ENCODE data around the gene NFXL1. TPM values are rescaled to one million over a fixed set of nuclear protein-coding genes. Genes with fewer than 3 reads are reported as not detected.

NFXL1 gene
- total RNA-seq, 1 experiment from 2014 or later: 22.5 TPM

DNA sequence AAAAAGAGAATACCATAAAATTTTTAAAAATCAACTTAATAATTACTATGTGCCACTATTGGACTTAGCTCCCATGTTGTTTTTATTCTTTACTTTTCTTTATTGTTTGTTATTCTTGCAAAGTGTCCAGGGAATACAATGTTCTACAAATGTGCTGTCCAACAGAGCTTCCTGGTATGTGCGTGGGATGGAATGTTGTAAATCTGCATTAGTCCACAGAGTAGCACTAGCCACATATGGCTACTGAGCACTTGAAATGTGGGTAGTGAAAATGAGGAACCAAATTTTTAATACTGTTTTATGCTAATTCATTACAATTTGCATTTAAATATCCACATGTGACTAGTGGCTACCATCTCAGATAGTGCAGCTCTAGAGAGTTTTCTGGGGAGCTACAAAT is 62.2 kb downstream of the NFXL1 start:
- DNase-seq: no peak
- TF ChIP-seq, protein P1, sequence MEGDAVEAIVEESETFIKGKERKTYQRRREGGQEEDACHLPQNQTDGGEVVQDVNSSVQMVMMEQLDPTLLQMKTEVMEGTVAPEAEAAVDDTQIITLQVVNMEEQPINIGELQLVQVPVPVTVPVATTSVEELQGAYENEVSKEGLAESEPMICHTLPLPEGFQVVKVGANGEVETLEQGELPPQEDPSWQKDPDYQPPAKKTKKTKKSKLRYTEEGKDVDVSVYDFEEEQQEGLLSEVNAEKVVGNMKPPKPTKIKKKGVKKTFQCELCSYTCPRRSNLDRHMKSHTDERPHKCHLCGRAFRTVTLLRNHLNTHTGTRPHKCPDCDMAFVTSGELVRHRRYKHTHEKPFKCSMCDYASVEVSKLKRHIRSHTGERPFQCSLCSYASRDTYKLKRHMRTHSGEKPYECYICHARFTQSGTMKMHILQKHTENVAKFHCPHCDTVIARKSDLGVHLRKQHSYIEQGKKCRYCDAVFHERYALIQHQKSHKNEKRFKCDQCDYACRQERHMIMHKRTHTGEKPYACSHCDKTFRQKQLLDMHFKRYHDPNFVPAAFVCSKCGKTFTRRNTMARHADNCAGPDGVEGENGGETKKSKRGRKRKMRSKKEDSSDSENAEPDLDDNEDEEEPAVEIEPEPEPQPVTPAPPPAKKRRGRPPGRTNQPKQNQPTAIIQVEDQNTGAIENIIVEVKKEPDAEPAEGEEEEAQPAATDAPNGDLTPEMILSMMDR (IDR thresholded peaks at IDR 0.05; ENCODE audit: insufficient read depth in 1 of 2, low read depth in 1 of 2, low read length in 1 of 2, severe bottlenecking in 1 of 2, unreplicated experiment in 1 of 2): no peak
- Histone ChIP-seq H3K4me1 (no peaks in the 10 kb centered on the region), H3K27me3 (replicated peaks; ENCODE audit: control insufficient read depth, insufficient read depth, low read length) (no peaks in the 10 kb centered on the region), H3K4me3 (ENCODE audit: low read depth, low read length) (no peak overlapping the region), H3K36me3 (ENCODE audit: control insufficient read depth, insufficient read depth, low read length) (no peaks in the 10 kb centered on the region), H3K9me3 (no peaks in the 10 kb centered on the region)
- CTCF ChIA-PET: no interaction called here
- Mint-ChIP-seq H3K4me1 (ENCODE audit: low read depth, unreplicated experiment) (no peaks in the 10 kb centered on the region), H3K27me3 (ENCODE audit: insufficient read depth, unreplicated experiment) (no peaks in the 10 kb centered on the region), H3K4me3 (ENCODE audit: unreplicated experiment) (no peak overlapping the region), H3K27ac (ENCODE audit: unreplicated experiment) (no peak overlapping the region), H3K9me3 (ENCODE audit: unreplicated experiment) (no peaks in the 10 kb centered on the region), H3K36me3 (ENCODE audit: insufficient read depth, unreplicated experiment) (peaks cover 42% of the 10 kb centered on the region)
- POLR2A ChIA-PET: no interaction called here
- intact Hi-C loops (cut with micrococcal nuclease; ENCODE audit: unreplicated experiment): no loop called here
- no TSS peak for BruUV-seq (replicated peaks)

DNA sequence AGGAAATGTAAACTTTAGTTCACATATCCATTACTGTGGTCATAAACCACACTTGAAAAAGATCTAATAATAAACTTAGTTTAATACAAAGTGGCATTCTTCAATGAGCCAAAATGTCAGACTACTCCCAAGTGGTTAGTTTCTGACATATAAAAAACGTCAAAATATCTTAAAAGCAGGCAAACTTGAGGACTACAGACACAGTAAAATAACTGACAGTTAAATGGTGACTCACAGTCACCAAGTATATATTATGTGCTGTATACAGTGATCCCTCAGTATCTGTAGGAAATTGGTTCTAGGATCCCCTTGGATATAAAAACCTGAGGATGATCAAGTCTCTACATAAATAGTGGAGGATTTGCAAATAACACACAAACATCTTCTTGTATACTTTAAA is 64.9 kb downstream of the NFXL1 start:
- CTCF ChIA-PET: no interaction called here
- Histone ChIP-seq H3K27me3 (replicated peaks; ENCODE audit: control insufficient read depth, insufficient read depth, low read length) (no peaks in the 10 kb centered on the region), H3K36me3 (ENCODE audit: control insufficient read depth, insufficient read depth, low read length) (no peaks in the 10 kb centered on the region), H3K9me3 (no peaks in the 10 kb centered on the region), H3K4me1 (no peaks in the 10 kb centered on the region), H3K4me3 (ENCODE audit: low read depth, low read length) (no peak overlapping the region)
- H3K27ac Mint-ChIP-seq (ENCODE audit: unreplicated experiment): no peak overlapping the region
- POLR2A ChIA-PET: no interaction called here
- no peaks in the 10 kb centered on the region for H3K27me3 Mint-ChIP-seq (ENCODE audit: insufficient read depth, unreplicated experiment)
- H3K4me3 Mint-ChIP-seq (ENCODE audit: unreplicated experiment): no peak overlapping the region
- no peaks in the 10 kb centered on the region for H3K9me3 Mint-ChIP-seq (ENCODE audit: unreplicated experiment)
- no peaks in the 10 kb centered on the region for H3K4me1 Mint-ChIP-seq (ENCODE audit: low read depth, unreplicated experiment)
- intact Hi-C loops (cut with micrococcal nuclease; ENCODE audit: unreplicated experiment): no loop called here
- BruUV-seq (replicated peaks): no TSS peak
- DNase-seq: no peak
- peaks cover 41% of the 10 kb centered on the region for H3K36me3 Mint-ChIP-seq (ENCODE audit: insufficient read depth, unreplicated experiment)
- TF ChIP-seq, protein P1 (IDR thresholded peaks at IDR 0.05; ENCODE audit: insufficient read depth in 1 of 2, low read depth in 1 of 2, low read length in 1 of 2, severe bottlenecking in 1 of 2, unreplicated experiment in 1 of 2): no peak

DNA sequence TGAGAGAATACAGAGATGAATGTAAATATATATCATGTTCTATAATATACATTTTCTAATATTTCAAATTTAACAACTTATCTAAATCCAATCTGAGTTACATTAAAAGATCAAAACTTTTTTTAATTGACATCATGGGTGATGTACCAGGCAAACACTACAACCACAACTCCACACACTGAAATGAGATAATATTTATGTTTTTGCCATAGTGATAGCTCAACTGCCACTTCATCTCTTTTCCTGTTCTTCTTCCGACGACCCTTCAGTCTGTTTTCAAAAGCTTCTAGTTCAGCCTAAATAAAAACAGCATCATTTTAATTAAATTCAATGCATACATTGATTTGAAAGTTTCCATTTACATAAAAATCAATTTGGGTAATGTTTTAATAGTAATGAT is 66.3 kb downstream of the NFXL1 start:
- intact Hi-C loops (cut with micrococcal nuclease; ENCODE audit: unreplicated experiment): no loop called here
- ChIA-PET CTCF (interaction anchor here (1.1 kb wide), 1 partner anchor 11 kb away, joined by 3 read pairs; no protein-coding TSS in a partner anchor), POLR2A (no interaction called here)
- Histone ChIP-seq H3K27me3 (replicated peaks; ENCODE audit: control insufficient read depth, insufficient read depth, low read length) (no peaks in the 10 kb centered on the region), H3K4me1 (no peaks in the 10 kb centered on the region), H3K36me3 (ENCODE audit: control insufficient read depth, insufficient read depth, low read length) (no peaks in the 10 kb centered on the region), H3K4me3 (ENCODE audit: low read depth, low read length) (no peak overlapping the region), H3K9me3 (no peaks in the 10 kb centered on the region)
- no TSS peak for BruUV-seq (replicated peaks)
- Mint-ChIP-seq H3K27ac (ENCODE audit: unreplicated experiment) (no peak overlapping the region), H3K36me3 (ENCODE audit: insufficient read depth, unreplicated experiment) (peaks cover 44% of the 10 kb centered on the region), H3K4me3 (ENCODE audit: unreplicated experiment) (no peak overlapping the region), H3K9me3 (ENCODE audit: unreplicated experiment) (no peaks in the 10 kb centered on the region), H3K4me1 (ENCODE audit: low read depth, unreplicated experiment) (no peaks in the 10 kb centered on the region), H3K27me3 (ENCODE audit: insufficient read depth, unreplicated experiment) (no peaks in the 10 kb centered on the region)
- no peak for DNase-seq
- TF ChIP-seq, protein P1 (IDR thresholded peaks at IDR 0.05; ENCODE audit: insufficient read depth in 1 of 2, low read depth in 1 of 2, low read length in 1 of 2, severe bottlenecking in 1 of 2, unreplicated experiment in 1 of 2): no peak

Data from Caco-2 (cell line).